H9 (cell line): ENCODE data around the gene CES1. TPM values are rescaled to one million over a fixed set of nuclear protein-coding genes. Genes with fewer than 3 reads are reported as not detected.

Source experiments
- DNase-seq: peaks from one replicate; pipeline ENCODE4 v3.0.0-alpha.2; 2017
- H2AFZ ChIP-seq: one replicate; pipeline ENCODE4 v1.6.1; 2013; ENCODE audit warnings: mild to moderate bottlenecking, low read length, control low read depth, moderate library complexity
- H2AK5ac ChIP-seq: 2 replicates; pipeline ENCODE4 v1.6.1; 2013; ENCODE audit warnings: low read length, control low read depth, mixed read lengths; ENCODE audit not compliant: insufficient read length
- H2BK120ac ChIP-seq: one replicate; pipeline ENCODE4 v1.6.1; 2013; ENCODE audit warnings: low read depth, mild to moderate bottlenecking, low read length, control low read depth, inconsistent platforms; ENCODE audit not compliant: poor library complexity, severe bottlenecking
- H2BK12ac ChIP-seq: 2 replicates; pipeline ENCODE4 v1.6.1; 2013; ENCODE audit warnings: low read length, control low read depth, mixed read lengths, low read depth; ENCODE audit not compliant: insufficient read length
- H2BK15ac ChIP-seq: 2 replicates; pipeline ENCODE4 v1.6.1; 2013; ENCODE audit warnings: low read depth, low read length, control low read depth
- H2BK20ac ChIP-seq: one replicate; pipeline ENCODE4 v1.6.1; 2013; ENCODE audit warnings: low read depth, mild to moderate bottlenecking, low read length, control low read depth, inconsistent platforms; ENCODE audit not compliant: poor library complexity, severe bottlenecking
- H2BK5ac ChIP-seq: 2 replicates; pipeline ENCODE4 v1.6.1; 2013; ENCODE audit warnings: low read length, control low read depth, mixed read lengths; ENCODE audit not compliant: insufficient read length
- H3K14ac ChIP-seq: 2 replicates; pipeline ENCODE4 v1.6.1; 2013; ENCODE audit warnings: low read length, control low read depth; ENCODE audit not compliant: insufficient read depth
- H3K18ac ChIP-seq: 2 replicates; pipeline ENCODE4 v1.6.1; 2013; ENCODE audit warnings: low read depth, mild to moderate bottlenecking, mixed read lengths, low read length, control low read depth; ENCODE audit not compliant: insufficient read length
- H3K23ac ChIP-seq: 2 replicates; pipeline ENCODE4 v1.6.1; 2013; ENCODE audit warnings: low read length, control low read depth, mixed read lengths, low read depth; ENCODE audit not compliant: insufficient read length
- H3K23me2 ChIP-seq: 2 replicates; pipeline ENCODE4 v1.6.1; 2013; ENCODE audit warnings: low read depth, mild to moderate bottlenecking, mixed read lengths, low read length, control low read depth; ENCODE audit not compliant: insufficient read length, poor library complexity, severe bottlenecking
- H3K27ac ChIP-seq: 2 replicates; pipeline ENCODE4 v1.5.1; 2013; ENCODE audit warnings: low read length, control low read depth, mixed read lengths, low read depth; ENCODE audit not compliant: insufficient read length
- H3K27me3 ChIP-seq: 2 replicates; pipeline ENCODE4 v1.6.1; 2013; ENCODE audit warnings: low read length, control low read depth, inconsistent platforms; ENCODE audit not compliant: insufficient read depth
- H3K4ac ChIP-seq: 2 replicates; pipeline ENCODE4 v1.6.1; 2013; ENCODE audit warnings: low read depth, mild to moderate bottlenecking, control low read depth, inconsistent platforms, low read length, moderate library complexity
- H3K4me1 ChIP-seq: 2 replicates; pipeline ENCODE4 v1.6.1; 2013; ENCODE audit warnings: low read length, control low read depth, inconsistent platforms; ENCODE audit not compliant: insufficient read depth
- H3K4me2 ChIP-seq: 2 replicates; pipeline ENCODE4 v1.6.1; 2013; ENCODE audit warnings: low read length, control low read depth, mixed read lengths; ENCODE audit not compliant: insufficient read length, insufficient read depth
- H3K56ac ChIP-seq: 2 replicates; pipeline ENCODE4 v1.6.1; 2013; ENCODE audit warnings: low read depth, mild to moderate bottlenecking, mixed read lengths, low read length, control low read depth; ENCODE audit not compliant: insufficient read length
- H3K79me1 ChIP-seq: 2 replicates; pipeline ENCODE4 v1.6.1; 2013; ENCODE audit warnings: low read depth, mild to moderate bottlenecking, moderate library complexity, low read length, control low read depth, inconsistent platforms; ENCODE audit not compliant: insufficient read depth, poor library complexity, severe bottlenecking
- H3K79me2 ChIP-seq: 2 replicates; pipeline ENCODE4 v1.6.1; 2013; ENCODE audit warnings: low read length, control low read depth, inconsistent platforms; ENCODE audit not compliant: insufficient read depth
- H3K9ac ChIP-seq: 2 replicates; pipeline ENCODE4 v1.6.1; 2013; ENCODE audit warnings: low read length, control low read depth, mixed read lengths; ENCODE audit not compliant: insufficient read length; ENCODE audit errors: extremely low read depth
- H3K9me3 ChIP-seq: one replicate; pipeline ENCODE4 v1.6.1; 2013; ENCODE audit warnings: low read depth, low read length, inconsistent platforms; ENCODE audit not compliant: control insufficient read depth
- H3T11ph ChIP-seq: one replicate; pipeline ENCODE4 v1.6.1; 2013; ENCODE audit warnings: mild to moderate bottlenecking, low read length, control low read depth, inconsistent platforms
- H4K20me1 ChIP-seq: one replicate; pipeline ENCODE4 v1.6.1; 2013; ENCODE audit not compliant: control insufficient read depth, insufficient read length, insufficient read depth
- H4K5ac ChIP-seq: 2 replicates; pipeline ENCODE4 v1.6.1; 2013; ENCODE audit warnings: low read depth, mild to moderate bottlenecking, mixed read lengths, low read length, control low read depth; ENCODE audit not compliant: insufficient read length
- H4K8ac ChIP-seq: replicated peaks from 2 replicates; pipeline ENCODE4 v1.6.1; 2013; ENCODE audit warnings: low read length, control low read depth, mixed read lengths, low read depth; ENCODE audit not compliant: insufficient read length
- H4K91ac ChIP-seq: 2 replicates; pipeline ENCODE4 v1.6.1; 2013; ENCODE audit warnings: low read depth, mild to moderate bottlenecking, moderate library complexity, mixed read lengths, low read length, control low read depth; ENCODE audit not compliant: insufficient read length
- H3K27ac Mint-ChIP-seq, 3 experiments: 2 replicates in 2 of 3; 3 replicates in 1 of 3; pipeline ENCODE4 v1.8.0; 2020 to 2021; ENCODE audit warnings: mixed read lengths in 3 of 3, mild to moderate bottlenecking in 1 of 3, moderate library complexity in 1 of 3
- H3K27me3 Mint-ChIP-seq: 2 replicates; pipeline ENCODE4 v1.8.0; 2021; ENCODE audit warnings: low read depth, mild to moderate bottlenecking, moderate library complexity, mixed read lengths
- H3K36me3 Mint-ChIP-seq, 3 experiments: 2 replicates in 2 of 3; 3 replicates in 1 of 3; pipeline ENCODE4 v1.8.0; 2020 to 2021; ENCODE audit warnings: low read depth in 3 of 3, mixed read lengths in 3 of 3; ENCODE audit not compliant: insufficient read depth in 1 of 3
- H3K4me1 Mint-ChIP-seq, 2 experiments: 2 replicates each; pipeline ENCODE4 v1.8.0; 2020; ENCODE audit warnings: mixed read lengths in 2 of 2
- H3K4me3 Mint-ChIP-seq, 2 experiments: 2 replicates in 1 of 2; 3 replicates in 1 of 2; pipeline ENCODE4 v1.8.0; 2020 to 2021; ENCODE audit warnings: mild to moderate bottlenecking in 2 of 2, mixed read lengths in 2 of 2, moderate library complexity in 1 of 2
- H3K9me3 Mint-ChIP-seq, 2 experiments: 2 replicates in 1 of 2; 3 replicates in 1 of 2; pipeline ENCODE4 v1.8.0; 2020; ENCODE audit warnings: mild to moderate bottlenecking in 2 of 2, mixed read lengths in 2 of 2, moderate library complexity in 1 of 2
- CTCF ChIP-seq: fragments of 200-600 bp; sonication (generic); conservative IDR thresholded peaks from 3 replicates; pipeline ENCODE4 v1.8.0; 2021; ENCODE audit warnings: antibody characterized with exemption, mild to moderate bottlenecking
- WGBS: extraction: QIAGEN DNeasy Blood & Tissue Kit; methylation state at CpG from one replicate; pipeline ENCODE4 v1.1.7; 2013; ENCODE audit warnings: missing lambda C conversion rate, low lambda C conversion rate, mixed read lengths; ENCODE audit not compliant: insufficient read length; ENCODE audit errors: extremely low coverage; 5-methylcytosine and 5-hydroxymethylcytosine counted together
- total RNA-seq: library from RNA; stranded (reverse); gene quantifications from 2 replicates; pipeline ENCODE4 v1.2.1, GENCODE V29; 2021

CES1 gene
- total RNA-seq, 1 experiment from 2014 or later, result not detected

DNA sequence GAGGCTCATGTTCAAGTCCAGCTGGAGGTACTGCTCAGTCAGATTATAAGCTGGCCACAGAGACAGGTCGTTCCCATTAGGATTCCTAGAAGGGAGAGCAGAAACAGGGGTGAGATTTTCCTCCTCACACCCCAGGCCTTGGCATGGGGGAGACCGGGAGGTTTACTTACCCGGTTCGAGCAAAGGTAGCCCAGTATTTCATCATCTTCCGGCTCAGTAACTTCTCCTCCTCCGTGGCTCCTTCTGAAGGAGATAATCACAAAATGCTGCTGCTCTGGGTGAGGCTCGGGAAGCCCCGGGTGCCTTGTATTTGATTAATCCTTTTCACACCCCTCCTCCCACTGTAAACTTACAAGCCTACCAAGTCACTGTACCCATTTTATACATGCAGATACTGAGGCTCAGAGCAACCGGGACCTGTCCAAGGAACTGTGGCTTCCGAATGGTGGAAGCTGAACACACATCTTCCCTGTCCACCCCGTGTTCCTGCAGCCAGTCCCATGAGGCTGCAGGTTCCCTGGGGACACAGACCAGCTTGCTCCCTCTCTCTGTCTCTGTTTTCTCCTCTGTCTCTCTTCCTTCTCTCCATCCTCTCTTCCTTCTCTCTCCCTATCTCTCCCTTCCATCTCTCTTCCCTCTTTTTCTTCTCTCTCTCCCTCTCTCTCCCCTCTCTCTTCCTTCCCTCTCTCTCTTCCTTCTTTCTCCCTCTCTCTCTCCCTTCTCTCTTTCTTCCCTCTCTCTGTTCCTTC is 13.9 kb upstream of the CES1 start:
- no peak overlapping the region for H3K18ac ChIP-seq
- H2BK120ac ChIP-seq, result no peak overlapping the region
- no peaks in the 10 kb centered on the region for H3K79me2 ChIP-seq
- no peak overlapping the region for H2BK12ac ChIP-seq
- TF ChIP-seq CTCF, result no peak
- no peak for DNase-seq
- no peak overlapping the region for H4K5ac ChIP-seq
- no CpG with 5 or more reads among the region's 11 CpGs for WGBS
- no peak overlapping the region for H2BK15ac ChIP-seq
- no peak overlapping the region for H2BK20ac ChIP-seq
- no peak overlapping the region for H2AFZ ChIP-seq
- no peaks in the 10 kb centered on the region for H3K4me1 ChIP-seq
- Mint-ChIP-seq H3K4me1 (peaks cover 0 to 6% of the 10 kb centered on the region in 2 experiments; a peak in 3 of 4 replicates), H3K36me3 (no peaks in the 10 kb centered on the region), H3K4me3 (no peak overlapping the region), H3K27ac (no peak overlapping the region), H3K9me3 (no peaks in the 10 kb centered on the region), H3K27me3 (peaks cover 16% of the 10 kb centered on the region)
- H3T11ph ChIP-seq, result no peak overlapping the region
- no peak overlapping the region for H3K4me2 ChIP-seq
- no peak overlapping the region for H3K56ac ChIP-seq
- no peaks in the 10 kb centered on the region for H3K23me2 ChIP-seq
- H3K9me3 ChIP-seq, result no peaks in the 10 kb centered on the region
- H3K14ac ChIP-seq, result no peak overlapping the region
- H2BK5ac ChIP-seq, result no peak overlapping the region
- H3K4ac ChIP-seq, result no peak overlapping the region
- no peaks in the 10 kb centered on the region for H3K27me3 ChIP-seq
- no peaks in the 10 kb centered on the region for H3K79me1 ChIP-seq
- no peak overlapping the region for H4K8ac ChIP-seq
- no peak overlapping the region for H3K9ac ChIP-seq
- no peaks in the 10 kb centered on the region for H4K20me1 ChIP-seq
- no peak overlapping the region for H2AK5ac ChIP-seq
- H3K23ac ChIP-seq, result no peak overlapping the region
- no peak overlapping the region for H3K27ac ChIP-seq
- no peak overlapping the region for H4K91ac ChIP-seq
